Brain microvascular endothelial cell (primary cell): Measurements from ENCODE around the gene DIO3.

Experiments
- DNase-seq: peaks from one replicate; pipeline ENCODE4 v3.0.0-alpha.2; 2020
- H3K27ac ChIP-seq: fragments of 250-450 bp; sonication (Bioruptor Pico); 2 replicates; pipeline ENCODE4 v1.5.1; 2020; ENCODE audit warnings: mild to moderate bottlenecking, moderate library complexity
- H3K27me3 ChIP-seq: fragments of 250-450 bp; sonication (Bioruptor Pico); replicated peaks from 2 replicates; pipeline ENCODE4 v1.5.1; 2020; ENCODE audit warnings: mild to moderate bottlenecking
- H3K36me3 ChIP-seq: fragments of 250-450 bp; sonication (Bioruptor Pico); replicated peaks from 2 replicates; pipeline ENCODE4 v1.5.1; 2020; ENCODE audit warnings: mild to moderate bottlenecking
- H3K4me3 ChIP-seq: 2 replicates; pipeline ENCODE4 v1.5.1; 2011; ENCODE audit warnings: low read depth, mild to moderate bottlenecking, control low read depth, low read length, moderate library complexity
- in situ Hi-C: cut with HindIII; loops from 2 replicates; pipeline ENCODE4 v1.10.0; 2017; ENCODE audit warnings: low sequenced_read_pairs, low pct_ligation_motif_present
- TF ChIP-seq, protein P1 (sequence below): IDR thresholded peaks from 2 replicates; pipeline ENCODE4 v1.5.1; 2011; ENCODE audit warnings: low read depth, mild to moderate bottlenecking, moderate library complexity, low read length, control low read depth, inconsistent platforms; ENCODE audit errors: missing control alignments

DIO3 gene

DNA sequence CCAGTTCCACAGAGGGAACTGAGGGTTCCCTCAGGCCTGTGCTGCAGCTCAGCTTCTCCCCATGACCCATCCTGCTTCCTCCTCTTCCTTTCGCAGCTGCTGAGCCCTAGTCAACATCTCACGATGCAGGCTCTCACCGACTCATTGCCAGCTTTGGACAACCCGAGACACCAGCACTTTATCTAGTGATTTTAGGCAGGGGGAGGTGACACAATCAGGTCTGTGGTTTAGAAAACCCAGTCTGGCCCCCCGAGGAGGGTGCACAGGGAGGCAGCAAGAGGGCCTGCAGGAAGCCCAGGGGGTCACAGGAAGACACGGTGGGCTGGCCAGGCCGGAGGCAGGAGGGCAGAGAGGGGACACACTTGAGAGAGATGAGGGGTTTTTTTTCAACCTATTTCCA, 35.4 kb downstream of the DIO3 start:
- in situ Hi-C loops = no loop called here
- H3K36me3 ChIP-seq = no peaks in the 10 kb centered on the region

GRCh38 chr14:101598159-101598558, 36.9 kb downstream of the DIO3 start:
- H3K36me3 ChIP-seq = no peaks in the 10 kb centered on the region
- no peak for DNase-seq
- in situ Hi-C loops = no loop called here
- no peak overlapping the region for H3K27ac ChIP-seq
- TF ChIP-seq, protein P1, sequence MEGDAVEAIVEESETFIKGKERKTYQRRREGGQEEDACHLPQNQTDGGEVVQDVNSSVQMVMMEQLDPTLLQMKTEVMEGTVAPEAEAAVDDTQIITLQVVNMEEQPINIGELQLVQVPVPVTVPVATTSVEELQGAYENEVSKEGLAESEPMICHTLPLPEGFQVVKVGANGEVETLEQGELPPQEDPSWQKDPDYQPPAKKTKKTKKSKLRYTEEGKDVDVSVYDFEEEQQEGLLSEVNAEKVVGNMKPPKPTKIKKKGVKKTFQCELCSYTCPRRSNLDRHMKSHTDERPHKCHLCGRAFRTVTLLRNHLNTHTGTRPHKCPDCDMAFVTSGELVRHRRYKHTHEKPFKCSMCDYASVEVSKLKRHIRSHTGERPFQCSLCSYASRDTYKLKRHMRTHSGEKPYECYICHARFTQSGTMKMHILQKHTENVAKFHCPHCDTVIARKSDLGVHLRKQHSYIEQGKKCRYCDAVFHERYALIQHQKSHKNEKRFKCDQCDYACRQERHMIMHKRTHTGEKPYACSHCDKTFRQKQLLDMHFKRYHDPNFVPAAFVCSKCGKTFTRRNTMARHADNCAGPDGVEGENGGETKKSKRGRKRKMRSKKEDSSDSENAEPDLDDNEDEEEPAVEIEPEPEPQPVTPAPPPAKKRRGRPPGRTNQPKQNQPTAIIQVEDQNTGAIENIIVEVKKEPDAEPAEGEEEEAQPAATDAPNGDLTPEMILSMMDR = no peak
- no peak overlapping the region for H3K4me3 ChIP-seq
- no peaks in the 10 kb centered on the region for H3K27me3 ChIP-seq

More for the DNA sequence above, 35.4 kb downstream of the DIO3 start:
- no peak overlapping the region for H3K27ac ChIP-seq
- TF ChIP-seq, protein P1 = no peak
- DNase-seq = no peak
- no peak overlapping the region for H3K4me3 ChIP-seq
- no peaks in the 10 kb centered on the region for H3K27me3 ChIP-seq

DNA sequence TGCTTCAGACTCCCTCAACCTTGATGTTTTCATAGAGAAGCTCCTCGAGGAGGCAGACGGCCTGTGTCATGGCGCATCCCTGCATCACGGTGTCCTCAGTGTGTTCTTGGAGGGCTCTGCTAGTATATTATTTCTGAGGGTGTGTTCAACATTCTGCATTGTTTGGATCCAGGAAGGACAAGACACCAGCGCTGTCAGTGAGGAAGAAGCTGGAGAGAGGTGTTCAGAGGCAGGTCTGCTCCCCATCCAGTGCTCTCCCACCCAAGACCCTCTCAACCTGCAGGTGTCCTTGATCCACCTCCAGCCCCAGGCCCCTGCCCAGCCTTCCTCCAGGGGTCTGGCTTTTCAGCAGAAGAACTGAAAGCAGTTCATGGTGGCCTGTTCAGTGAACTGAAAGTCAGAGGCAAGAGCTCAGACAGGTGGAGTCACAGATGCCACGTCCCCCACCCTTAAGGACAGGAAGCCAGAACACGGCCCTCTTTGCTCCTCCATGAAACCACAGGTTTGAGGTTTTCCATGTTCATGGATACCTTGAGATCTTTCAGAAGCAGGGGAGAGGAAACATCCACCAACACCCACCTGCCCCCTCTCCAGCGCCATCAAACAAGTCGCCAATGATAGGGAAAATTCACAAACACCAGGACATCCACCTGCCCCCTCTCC, 37.4 kb downstream of the DIO3 start:
- H3K36me3 ChIP-seq = no peaks in the 10 kb centered on the region
- TF ChIP-seq, protein P1 = no peak
- in situ Hi-C loops = no loop called here

DNA sequence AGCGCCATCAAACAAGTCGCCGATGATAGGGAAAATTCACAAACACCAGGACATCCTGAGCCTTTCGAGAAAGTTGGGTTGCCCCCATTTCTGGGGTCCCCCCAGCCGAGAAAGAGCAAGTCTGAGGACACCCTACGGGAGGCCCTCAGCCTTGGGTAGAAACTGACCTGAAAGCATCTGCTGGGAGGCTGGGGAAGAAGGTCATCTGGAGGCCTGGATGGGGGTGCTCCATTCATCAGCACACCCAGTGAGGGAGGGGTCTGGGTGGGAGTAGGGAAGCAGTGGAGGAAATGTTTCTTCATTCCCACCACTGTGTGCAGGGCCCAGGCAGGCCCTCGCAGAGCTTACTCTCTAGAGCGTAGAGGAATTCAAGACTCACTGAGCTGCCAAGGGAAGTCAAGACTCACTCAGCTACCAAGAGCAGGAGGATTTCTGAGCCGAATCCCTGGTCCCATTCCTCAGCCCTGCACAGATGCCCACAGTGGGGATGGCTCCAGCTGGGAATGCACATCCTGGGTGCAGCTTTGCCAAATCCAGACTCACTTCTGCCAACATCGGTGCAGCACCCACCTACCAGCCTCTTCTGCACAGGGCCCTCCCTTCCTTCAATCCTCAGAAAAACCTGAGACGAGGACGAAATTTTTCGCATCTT, 38.1 kb downstream of the DIO3 start:
- H3K36me3 ChIP-seq = no peaks in the 10 kb centered on the region
- TF ChIP-seq, protein P1 = no peak
- DNase-seq = no peak
- in situ Hi-C loops = no loop called here
- H3K27me3 ChIP-seq = no peaks in the 10 kb centered on the region
- H3K4me3 ChIP-seq = no peak overlapping the region
- no peak overlapping the region for H3K27ac ChIP-seq

More for the DNA sequence above, 37.4 kb downstream of the DIO3 start:
- no peak for DNase-seq
- Histone ChIP-seq H3K27me3 (no peaks in the 10 kb centered on the region), H3K4me3 (no peak overlapping the region), H3K27ac (no peak overlapping the region)

GRCh38 chr14:101600336-101600890, 39.1 kb downstream of the DIO3 start:
- in situ Hi-C loops = no loop called here
- Histone ChIP-seq H3K36me3 (no peaks in the 10 kb centered on the region), H3K27me3 (no peaks in the 10 kb centered on the region), H3K27ac (no peak overlapping the region), H3K4me3 (no peak overlapping the region)
- no peak for DNase-seq
- TF ChIP-seq, protein P1 = no peak
